NCI-H2029 (cell line): ENCODE measurements around the gene TMEM14B.
"Not testable (repeated sequence)": the region's sequence is repeated elsewhere in the genome, so short reads cannot be mapped to it uniquely, and the experiment has no call there.

Source experiments
- DNase-seq: peaks from one replicate; lab custom pipeline; 2025; lab: John Stamatoyannopoulos, UW

TMEM14B gene

DNA sequence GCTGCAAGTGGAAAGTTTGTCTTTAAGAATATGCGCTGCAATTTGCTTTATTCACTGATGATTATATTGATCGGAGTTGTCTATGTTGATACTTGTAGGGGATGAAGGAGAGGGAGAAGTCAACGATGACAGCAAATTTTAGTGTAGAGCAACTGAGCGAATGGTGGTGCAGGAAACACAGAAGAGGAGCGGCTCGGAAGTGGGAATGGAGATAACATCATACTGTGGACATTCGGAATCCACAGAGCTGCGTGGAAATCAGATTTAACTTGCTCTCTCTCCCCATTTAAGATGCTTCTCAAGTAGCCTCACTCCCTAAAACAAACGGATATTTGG lies 722 bp upstream of the TMEM14B start:
- no peak for DNase-seq

DNA sequence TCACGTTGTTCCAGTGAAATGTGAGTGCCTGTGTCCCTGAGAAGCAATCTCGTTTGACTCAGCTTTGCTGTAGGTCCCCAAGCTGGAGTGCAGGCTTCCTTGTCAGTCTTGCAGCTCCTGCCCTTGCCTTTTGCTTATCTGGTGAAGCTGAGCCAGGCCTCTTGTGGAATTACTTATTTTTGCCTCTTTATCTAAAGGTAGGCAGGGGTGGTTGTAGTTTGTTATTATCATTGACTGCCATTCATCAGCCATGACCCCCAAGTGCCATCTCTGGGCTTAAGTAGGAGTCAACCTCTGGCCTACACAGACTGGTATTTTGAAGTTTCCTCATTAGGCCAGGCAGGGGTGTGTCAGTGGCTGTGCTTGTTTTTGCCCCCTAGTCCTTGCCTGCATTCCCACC lies 2.1 kb downstream of the TMEM14B start:
- DNase-seq, result no peak

DNA sequence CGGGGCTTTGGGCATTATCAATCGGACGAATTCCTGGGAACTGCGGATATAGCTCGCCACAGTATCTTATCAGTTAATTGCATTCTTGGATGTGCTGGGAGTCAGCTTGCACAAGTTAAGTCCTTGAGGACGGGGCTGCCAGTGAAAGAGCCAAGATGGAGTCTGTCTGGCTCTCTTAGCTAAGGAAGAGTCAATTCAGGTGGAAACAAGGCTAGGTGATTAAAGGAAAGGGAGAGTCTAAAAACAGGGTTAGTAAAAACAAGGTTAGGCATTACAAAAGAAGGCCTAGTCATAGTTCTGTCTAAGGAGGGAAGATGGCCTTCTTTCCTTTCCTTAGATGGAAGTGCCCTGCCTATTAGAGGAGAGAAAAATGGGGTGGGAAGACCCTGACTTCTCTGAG lies 3.0 kb downstream of the TMEM14B start:
- DNase-seq, result not testable (repeated sequence)

DNA sequence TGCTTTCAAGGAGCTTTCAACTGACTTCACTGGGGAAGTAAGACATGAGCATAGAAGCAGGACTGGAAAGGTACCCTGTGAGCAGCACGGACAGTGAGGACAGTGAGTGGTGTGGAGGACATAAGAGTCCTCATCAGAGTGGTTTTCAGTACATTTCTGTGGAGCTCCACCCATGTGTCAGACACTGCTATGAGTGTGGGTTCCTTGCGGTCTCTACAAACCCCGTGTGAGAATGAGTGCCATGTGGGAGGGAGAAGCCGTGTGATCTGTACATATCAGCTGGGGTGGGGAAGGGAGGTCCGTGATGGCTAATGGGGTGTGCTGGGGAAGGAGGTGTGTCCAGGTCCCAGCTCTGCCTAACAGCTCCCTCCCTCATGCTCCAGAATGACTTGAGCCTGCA lies 4.2 kb downstream of the TMEM14B start:
- DNase-seq, result not testable (repeated sequence)

DNA sequence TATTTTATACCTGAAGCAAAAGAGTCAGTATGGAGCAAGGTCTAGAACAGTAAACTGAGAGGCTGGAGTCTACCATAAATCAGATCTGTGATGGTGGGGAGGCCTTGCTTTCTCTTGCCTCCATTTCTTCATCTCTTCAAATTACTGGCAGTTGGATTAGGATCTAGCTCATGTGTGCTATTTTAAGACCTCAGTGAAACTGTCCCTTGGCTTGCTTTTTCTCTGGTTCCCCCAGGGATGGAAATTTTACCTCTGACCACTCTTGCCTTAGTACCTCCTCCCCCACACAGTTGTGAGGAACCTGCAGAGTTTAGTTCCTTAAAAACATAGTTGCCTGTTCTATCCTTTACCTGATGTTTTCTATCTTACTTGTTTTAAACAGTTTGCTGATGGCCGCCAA lies 8.5 kb downstream of the TMEM14B start:
- no peak for DNase-seq

DNA sequence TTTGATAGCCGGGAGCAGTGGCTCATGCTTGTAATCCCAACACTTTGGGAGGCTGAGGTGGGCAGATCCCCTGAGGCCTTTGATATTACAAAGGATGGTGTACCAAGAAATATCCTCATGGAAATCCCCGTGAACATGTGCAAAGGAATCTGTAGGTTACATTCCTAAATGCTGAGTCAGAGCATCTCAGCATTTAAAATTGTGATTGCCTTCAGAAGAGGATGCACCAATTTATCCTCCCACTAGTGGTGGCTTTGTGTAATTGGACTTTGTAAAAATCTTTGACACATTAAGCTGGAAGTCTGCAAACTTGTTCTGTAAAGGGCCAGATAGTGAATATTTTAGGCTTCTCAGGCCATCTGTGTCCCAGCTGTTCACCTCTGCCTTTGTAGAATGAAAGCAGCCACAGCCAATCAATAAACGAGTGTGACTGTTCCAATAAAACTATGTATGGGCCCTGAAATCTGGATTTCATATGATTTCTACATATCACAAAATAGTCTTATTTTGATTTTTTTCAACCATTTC lies 11.8 kb downstream of the TMEM14B start:
- no peak for DNase-seq

DNA sequence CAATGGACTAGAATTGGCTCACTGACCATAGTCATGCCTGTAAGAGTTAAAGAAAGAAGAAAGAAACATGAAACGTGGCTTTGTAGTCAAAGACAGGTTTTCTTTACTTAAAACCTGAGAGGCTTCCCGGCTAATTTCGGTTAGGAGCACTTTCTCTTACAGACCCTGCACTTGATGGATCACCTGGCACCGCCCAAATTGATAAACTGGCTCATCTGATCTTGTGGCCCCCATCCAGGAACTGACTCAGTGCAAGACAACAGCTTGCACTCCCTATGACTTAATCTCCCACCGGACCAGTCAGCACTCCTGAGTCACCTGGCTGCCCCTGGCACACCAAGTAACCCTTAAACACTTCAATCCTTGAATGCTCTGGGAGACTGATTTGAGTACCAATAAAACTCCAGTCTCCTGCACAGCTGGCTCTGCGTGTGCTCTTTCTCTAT lies 12.3 kb downstream of the TMEM14B start:
- peak; percentile 54 for DNase-seq

DNA sequence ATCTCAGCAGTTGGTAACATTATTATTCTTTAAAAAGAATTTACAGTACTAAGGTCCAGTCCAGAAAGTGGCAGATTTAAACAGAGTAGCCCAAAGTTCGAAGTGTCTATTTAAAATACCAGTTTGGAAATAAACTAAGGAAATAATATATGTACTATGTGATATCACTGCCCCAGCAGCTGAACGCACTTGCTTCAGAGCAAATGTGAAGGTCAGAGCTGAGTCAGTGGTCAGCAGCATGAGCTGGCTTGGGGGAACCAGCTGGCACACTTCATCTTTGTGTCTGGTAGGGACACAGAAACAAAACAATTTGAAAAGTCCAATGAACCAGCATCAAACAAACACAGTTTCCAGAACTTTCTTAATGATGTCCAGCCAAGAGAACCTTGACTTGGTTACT lies 15.4 kb downstream of the TMEM14B start:
- DNase-seq, result no peak

DNA sequence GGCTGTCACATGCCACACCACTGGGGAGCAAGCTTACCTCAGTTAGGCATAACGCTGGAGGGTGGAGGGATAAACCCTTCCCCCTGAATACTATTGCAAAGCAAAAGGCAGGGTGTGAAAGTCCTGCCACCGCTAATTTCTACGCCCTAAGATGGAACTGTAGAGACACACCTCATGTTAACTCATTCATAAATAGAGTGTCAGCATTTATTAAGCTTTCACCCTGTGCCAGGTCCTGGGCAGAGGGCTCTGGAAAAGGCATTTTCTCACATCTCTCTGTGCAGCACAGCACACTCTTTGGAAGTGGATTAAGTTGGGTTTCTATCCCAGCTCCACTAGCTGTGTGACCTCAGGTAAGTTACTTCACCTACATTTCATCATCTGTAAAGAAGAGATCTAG lies 21.8 kb downstream of the TMEM14B start:
- DNase-seq, result no peak

DNA sequence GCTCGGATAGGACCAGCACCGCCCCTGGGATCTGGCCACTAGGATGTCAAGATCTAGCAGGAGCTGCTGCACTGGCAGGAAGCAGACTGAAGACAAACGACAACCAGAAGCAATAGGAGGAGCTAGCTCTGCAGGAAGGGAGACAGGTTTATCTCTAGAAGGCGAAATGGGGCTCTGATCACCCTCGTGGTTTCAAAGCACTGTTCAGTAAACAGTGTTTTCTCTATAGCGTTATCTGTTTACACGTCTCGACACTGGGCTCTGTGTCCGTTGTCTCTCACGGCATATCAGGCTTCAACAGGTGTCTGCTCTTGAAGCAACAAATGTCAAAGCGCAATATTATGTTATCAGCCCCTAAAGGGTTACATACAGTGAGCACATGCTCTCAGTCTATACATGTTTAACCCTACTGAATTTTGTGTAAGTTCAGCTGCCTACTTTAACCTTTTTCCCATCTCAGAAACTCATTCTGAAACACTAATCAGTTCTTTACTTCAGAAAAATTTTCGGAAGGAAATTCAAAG lies 23.8 kb downstream of the TMEM14B start:
- peak; percentile 11 for DNase-seq

DNA sequence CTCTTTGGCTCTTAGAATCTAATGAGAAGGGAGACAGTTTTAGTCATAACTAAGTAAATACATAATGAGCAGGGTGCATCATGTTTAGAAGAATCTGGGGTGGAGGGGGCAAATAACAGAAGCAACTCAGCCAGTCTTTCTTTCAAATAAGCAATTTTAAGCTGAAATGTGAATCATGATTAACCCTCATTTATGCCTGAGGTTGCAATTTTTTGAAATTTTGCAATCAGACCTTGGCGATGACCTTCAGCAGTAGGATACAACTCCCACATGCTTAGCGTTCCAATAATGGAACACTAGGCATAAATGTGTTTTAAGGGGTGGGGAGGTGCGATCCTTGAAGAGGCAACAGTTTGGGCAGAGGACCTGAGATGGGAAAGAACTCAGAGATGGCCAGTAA lies 30.6 kb downstream of the TMEM14B start:
- no peak for DNase-seq

DNA sequence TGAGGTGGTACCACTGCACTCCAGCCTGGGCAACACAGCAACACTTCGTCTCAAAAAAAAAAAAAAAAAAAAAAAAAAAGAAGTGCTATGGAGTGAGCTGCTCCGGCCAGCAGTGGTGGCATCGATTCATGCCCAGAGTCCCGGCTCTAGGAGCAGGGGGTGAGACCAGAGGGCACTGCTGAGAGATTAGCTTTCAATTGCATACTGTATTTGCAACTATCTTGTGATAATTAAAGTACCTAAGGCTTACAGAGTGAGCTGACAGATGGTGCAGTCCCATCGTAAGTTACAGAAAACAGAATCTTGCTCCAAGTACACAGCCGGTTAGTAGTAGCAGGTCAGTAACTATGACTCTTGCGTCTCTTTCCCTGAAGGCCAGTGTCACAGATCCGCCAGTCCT lies 31.5 kb downstream of the TMEM14B start:
- DNase-seq, result no peak

DNA sequence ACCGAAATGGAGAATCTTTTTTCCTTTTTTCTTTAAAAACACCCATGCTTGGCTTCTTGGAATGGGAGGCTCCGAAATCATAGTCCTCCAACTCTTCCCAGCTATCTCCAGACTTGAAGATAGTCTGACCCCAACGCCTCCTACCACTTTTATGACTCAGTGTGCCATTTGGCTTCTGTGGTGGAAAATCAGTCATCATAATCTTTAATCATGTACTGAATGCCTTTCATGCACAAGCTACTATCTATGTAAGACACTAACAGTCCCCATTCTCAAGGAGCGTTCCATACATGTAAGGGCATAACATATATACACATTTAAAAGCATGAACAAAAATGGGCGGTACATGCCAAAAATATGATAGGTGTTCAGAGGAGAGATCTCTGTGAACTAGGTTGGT lies 44.1 kb downstream of the TMEM14B start:
- no peak for DNase-seq

DNA sequence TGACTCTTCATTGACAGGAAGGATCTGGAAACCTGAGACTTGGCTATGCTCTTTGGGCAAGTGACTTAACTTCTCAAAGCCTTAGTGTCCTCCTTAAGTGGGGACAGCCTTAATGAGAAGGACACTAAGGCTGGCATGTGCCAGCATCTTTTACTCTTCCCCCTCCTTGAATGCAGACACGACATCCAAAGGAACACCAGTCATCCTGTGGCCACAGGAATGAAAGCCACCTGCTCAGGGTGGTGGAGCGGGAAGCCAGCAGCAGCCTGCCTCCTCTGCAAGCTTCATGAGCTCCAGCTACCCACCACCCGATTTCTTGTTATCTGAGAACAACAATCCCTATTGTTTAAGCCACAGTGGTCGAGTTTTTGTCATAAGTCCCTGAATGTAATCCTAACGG lies 44.5 kb downstream of the TMEM14B start:
- DNase-seq, result no peak

DNA sequence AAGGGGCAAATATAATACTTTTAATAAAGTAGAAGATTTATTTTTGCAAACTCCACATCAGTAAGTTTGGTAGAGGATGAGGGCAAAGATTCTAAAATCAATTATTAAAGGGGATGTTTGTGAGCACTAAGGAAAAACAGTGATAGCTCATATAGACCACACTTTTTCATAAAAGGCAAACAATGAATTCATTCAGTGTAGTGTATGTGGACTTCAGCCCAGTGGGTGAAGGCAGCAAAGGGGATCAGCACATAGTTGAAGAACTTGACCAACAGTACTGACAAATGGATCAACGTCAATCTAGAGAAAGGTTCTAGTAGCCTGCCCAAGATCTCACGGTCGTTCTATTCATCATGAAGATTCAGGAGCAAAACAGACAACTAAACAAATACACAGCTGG lies 45.4 kb downstream of the TMEM14B start:
- no peak for DNase-seq

DNA sequence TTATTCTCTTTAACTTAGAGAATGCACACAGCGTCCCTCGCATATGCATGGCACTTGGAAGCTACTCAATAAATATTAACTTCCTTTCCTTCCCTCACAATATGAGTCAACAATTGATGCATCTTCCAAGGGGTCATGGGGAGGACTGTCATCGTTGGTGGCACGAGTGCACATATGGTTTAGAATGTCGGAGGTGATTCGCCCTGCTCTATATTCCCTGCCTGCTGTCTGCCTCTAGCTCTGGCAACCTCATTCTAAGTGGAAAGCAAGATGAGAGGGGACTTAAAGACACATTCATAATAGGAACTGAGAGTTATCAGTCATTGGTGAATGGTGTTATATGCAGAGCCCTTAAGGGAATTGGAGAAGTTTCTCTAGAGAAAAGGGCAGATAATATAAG lies 46.1 kb downstream of the TMEM14B start:
- DNase-seq, result no peak

DNA sequence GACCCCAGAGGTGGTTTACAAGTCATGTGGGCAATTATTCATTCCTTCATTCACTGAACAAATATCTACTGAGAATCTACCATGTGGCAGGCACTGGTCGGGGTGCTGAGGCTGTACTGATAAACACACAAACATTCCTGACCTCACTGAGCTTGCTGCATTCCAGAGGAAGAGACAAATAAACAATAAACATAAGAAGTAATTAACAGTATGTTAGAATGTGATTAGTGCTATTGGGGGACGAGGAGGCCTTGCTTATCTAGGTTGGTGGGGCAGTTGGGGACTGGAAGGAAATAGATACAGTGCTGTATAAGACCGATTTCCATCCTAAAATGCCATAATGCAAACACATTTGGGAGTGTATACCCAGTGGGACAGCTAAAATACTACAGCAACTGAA lies 46.6 kb downstream of the TMEM14B start:
- no peak for DNase-seq

DNA sequence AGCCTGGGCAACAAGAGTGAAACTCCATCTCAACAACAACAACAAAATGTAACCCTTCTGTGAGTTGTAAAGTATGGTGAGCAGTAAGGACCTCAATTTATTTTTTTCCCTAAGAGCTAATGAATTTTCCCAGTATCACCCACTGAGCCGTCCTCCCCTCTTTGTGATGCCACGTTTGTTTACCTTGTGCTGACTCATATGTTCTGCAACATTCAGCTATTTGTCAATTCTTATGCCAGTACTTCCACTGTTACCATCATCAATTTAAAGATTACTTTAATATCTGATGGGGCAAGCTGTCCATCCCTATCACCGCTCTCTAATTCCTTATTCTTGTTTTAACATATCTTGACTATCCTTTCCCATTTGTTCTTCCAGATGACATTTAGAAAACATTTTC lies 53.2 kb downstream of the TMEM14B start:
- no peak for DNase-seq

DNA sequence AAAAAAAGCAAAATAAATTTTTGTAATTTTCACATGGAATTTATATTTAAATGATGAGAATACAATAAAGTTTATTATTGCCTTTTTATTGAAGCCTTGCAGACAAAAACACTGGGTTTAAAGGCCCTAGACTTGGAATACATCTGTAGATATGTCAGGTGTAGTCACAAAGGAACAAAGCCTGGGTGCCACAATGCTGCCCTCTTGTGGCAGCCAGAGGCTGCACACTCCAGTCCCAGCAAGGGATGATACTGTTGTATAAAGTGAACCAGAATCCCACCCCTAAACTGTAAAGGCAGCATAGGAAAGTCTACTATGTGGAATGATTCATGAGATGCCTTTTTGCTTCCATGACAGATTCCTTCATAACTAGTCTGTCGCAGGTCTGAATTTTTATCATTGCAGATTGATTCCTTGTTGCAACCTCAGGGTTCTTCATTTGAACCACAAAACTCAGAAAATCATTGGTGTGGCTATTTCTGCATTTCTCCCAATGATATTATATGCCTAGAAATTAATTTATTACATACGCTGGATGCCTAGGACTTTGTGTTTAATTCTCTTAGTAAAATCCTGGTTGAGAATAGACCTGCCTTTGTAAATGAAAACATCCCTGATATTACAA lies 53.7 kb downstream of the TMEM14B start:
- DNase-seq, result peak; percentile 62
